Astrocyte (in vitro differentiated cells and primary cell): ENCODE data around the gene DCAF4.

Source experiments
- EZH2 ChIP-seq: IDR thresholded peaks from 2 replicates; pipeline ENCODE4 v1.6.1; 2012; ENCODE audit warnings: mild to moderate bottlenecking, low read length, inconsistent platforms; ENCODE audit not compliant: insufficient read depth
- TF ChIP-seq, protein P1 (sequence below): IDR thresholded peaks from 2 replicates; pipeline ENCODE4 v1.5.1; 2011; ENCODE audit warnings: low read depth, mild to moderate bottlenecking, inconsistent platforms, low read length, moderate library complexity; ENCODE audit not compliant: insufficient read depth

DNA sequence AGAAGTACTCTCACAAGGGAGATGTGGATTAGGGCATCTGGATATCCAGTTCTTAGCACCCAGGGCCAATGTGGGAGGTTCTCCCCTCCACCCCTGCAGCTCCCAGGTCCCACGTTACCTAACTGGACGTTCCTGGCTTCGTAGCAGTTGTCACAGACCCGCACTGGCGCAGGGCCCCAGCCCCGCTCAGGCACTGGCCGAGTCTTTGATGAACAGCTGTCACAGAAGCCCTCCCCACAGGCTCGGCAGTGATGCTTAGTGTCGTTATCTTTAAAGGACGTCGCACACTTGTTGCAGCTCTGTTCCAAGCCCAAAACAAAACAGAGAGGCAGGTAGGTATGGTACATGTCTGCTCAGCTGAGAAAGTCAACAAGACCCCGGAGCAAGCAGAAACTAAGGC lies 48.4 kb downstream of the DCAF4 start:
- TF ChIP-seq, protein P1, sequence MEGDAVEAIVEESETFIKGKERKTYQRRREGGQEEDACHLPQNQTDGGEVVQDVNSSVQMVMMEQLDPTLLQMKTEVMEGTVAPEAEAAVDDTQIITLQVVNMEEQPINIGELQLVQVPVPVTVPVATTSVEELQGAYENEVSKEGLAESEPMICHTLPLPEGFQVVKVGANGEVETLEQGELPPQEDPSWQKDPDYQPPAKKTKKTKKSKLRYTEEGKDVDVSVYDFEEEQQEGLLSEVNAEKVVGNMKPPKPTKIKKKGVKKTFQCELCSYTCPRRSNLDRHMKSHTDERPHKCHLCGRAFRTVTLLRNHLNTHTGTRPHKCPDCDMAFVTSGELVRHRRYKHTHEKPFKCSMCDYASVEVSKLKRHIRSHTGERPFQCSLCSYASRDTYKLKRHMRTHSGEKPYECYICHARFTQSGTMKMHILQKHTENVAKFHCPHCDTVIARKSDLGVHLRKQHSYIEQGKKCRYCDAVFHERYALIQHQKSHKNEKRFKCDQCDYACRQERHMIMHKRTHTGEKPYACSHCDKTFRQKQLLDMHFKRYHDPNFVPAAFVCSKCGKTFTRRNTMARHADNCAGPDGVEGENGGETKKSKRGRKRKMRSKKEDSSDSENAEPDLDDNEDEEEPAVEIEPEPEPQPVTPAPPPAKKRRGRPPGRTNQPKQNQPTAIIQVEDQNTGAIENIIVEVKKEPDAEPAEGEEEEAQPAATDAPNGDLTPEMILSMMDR: no peak
- TF ChIP-seq EZH2: no peak
